ENCODE measurements around the gene NEUROD2. TPM values are rescaled to one million over a fixed set of nuclear protein-coding genes. Genes with fewer than 3 reads are reported as not detected.
A peak's percentile ranks its signal among the peaks of the same experiment; 100 is the strongest.

NEUROD2 gene
- total and polyA plus RNA-seq, 2 of the 13 experiments (the other 11 are each of a cell fraction or from before 2014, with no cell fraction given): not detected

DNA sequence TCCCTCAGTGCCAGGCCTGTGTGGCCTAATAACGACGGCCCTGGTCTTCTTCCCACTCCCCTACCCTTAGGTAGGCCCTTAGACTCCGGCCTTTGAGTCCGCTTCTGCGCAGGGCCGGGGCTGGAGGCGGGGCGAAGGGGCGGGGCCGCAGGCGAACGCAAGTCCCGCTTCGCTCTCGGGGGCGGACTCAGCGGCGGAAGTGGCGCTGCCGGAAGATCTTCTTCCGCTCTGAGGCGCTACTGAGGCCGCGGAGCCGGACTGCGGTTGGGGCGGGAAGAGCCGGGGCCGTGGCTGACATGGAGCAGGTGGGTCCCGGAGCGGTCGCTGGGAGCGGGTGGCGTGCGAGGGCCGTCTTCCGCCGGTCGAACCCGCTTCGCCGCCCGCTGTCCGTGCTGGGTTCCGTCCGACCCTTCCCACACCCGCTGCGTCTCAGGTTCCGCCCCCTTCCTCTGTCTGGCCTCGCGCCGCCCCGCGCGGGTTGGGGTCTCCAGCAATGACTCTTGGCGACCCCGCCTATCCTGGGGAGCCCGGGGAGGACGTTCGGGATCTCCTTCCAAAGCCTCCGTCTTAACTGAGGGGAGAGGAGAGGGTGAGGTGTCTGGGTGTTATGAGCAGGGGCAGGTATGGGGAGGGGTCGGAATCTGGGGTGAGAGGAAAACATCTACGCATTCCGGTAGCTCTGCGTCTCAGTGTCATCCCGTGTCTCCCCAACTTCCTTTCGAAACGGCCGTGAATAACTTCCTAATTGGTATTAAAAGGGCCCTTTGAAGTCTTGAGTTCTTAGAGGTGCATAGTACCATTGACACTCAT, 29.4 kb upstream of the NEUROD2 start, which contains the start of gene STARD3 (continued):
- TF ChIP-seq, protein P1, sequence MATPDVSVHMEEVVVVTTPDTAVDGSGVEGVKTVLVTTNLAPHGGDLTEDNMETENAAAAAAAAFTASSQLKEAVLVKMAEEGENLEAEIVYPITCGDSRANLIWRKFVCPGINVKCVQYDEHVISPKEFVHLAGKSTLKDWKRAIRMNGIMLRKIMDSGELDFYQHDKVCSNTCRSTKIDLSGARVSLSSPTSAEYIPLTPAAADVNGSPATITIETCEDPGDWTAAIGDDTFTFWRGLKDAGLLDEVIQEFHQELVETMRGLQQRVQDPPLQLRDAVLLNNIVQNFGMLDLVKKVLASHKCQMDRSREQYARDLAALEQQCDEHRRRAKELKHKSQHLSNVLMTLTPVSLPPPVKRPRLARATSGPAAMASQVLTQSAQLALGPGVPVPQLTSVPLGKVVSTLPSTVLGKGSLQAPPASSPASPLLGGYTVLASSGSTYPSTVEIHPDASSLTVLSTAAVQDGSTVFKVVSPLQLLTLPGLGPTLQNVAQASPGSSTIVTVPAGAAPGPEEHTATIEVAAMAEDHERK (CRISPR knock-in tag; IDR thresholded peaks at IDR 0.05; ENCODE audit: low read depth): no peak
- TF ChIP-seq MTF1 (CRISPR knock-in tag; IDR thresholded peaks at IDR 0.05) (no peak), ZFP41 (CRISPR knock-in tag; IDR thresholded peaks at IDR 0.05; ENCODE audit: borderline replicate concordance) (0 out of 2 replicates have a peak, but pooled peaks have one; percentile 21), HOXA3 (CRISPR knock-in tag; IDR thresholded peaks at IDR 0.05) (peak; percentile 87), NFATC3 (CRISPR knock-in tag; IDR thresholded peaks at IDR 0.05) (no peak), ZKSCAN8 (CRISPR knock-in tag; IDR thresholded peaks at IDR 0.05; ENCODE audit: borderline replicate concordance) (no peak), HMG20B (CRISPR knock-in tag; conservative IDR thresholded peaks at IDR 0.05) (0 out of 2 replicates have a peak, but pooled peaks have one; percentile 37), CCDC6 (CRISPR knock-in tag; IDR thresholded peaks at IDR 0.05) (0 out of 2 replicates have a peak, but pooled peaks have one; percentile 76), RFX3 (CRISPR knock-in tag; IDR thresholded peaks at IDR 0.05) (no peak), BRD4 (CRISPR knock-in tag; IDR thresholded peaks at IDR 0.05) (0 out of 2 replicates have a peak, but pooled peaks have one; percentile 60), NAIF1 (CRISPR knock-in tag; IDR thresholded peaks at IDR 0.05; ENCODE audit: borderline replicate concordance) (no peak), ZNF775 (CRISPR knock-in tag; IDR thresholded peaks at IDR 0.05; ENCODE audit: borderline replicate concordance) (peak; percentile 81; the same call in 1 of the 2 replicates), EZH2 (conservative IDR thresholded peaks at IDR 0.05; ENCODE audit: low read depth, low read length) (no peak), RBM22 (optimal IDR thresholded peaks at IDR 0.05; ENCODE audit: low read length) (no peak), FLYWCH1 (CRISPR knock-in tag; IDR thresholded peaks at IDR 0.05) (no peak), PCBP1 (IDR thresholded peaks at IDR 0.05; ENCODE audit: borderline replicate concordance, low read depth, low read length) (0 out of 2 replicates have a peak, but pooled peaks have one; percentile 53), ZNF567 (CRISPR knock-in tag; IDR thresholded peaks at IDR 0.05; ENCODE audit: borderline replicate concordance) (0 out of 2 replicates have a peak, but pooled peaks have one; percentile 46), KLF13 (CRISPR knock-in tag; IDR thresholded peaks at IDR 0.05) (no peak), SIX1 (CRISPR knock-in tag; IDR thresholded peaks at IDR 0.05; ENCODE audit: borderline replicate concordance) (no peak), MLLT10 (CRISPR knock-in tag; IDR thresholded peaks at IDR 0.05) (no peak), ZNF773 (CRISPR knock-in tag; IDR thresholded peaks at IDR 0.05; ENCODE audit: borderline replicate concordance) (no peak), ZNF792 (CRISPR knock-in tag; IDR thresholded peaks at IDR 0.05) (peak; percentile 83), HMG20A (CRISPR knock-in tag; IDR thresholded peaks at IDR 0.05; ENCODE audit: borderline replicate concordance) (no peak), BHLHE40 (IDR thresholded peaks at IDR 0.05; ENCODE audit: low read length) (no peak), ZNF343 (CRISPR knock-in tag; IDR thresholded peaks at IDR 0.05) (peak; percentile 77), GFI1 (CRISPR knock-in tag; IDR thresholded peaks at IDR 0.05; ENCODE audit: borderline replicate concordance) (peak; percentile 59; the same call in 1 of the 2 replicates), ELF4 (CRISPR knock-in tag; IDR thresholded peaks at IDR 0.05; ENCODE audit: borderline replicate concordance) (no peak)
- TF ChIP-seq, protein P2, sequence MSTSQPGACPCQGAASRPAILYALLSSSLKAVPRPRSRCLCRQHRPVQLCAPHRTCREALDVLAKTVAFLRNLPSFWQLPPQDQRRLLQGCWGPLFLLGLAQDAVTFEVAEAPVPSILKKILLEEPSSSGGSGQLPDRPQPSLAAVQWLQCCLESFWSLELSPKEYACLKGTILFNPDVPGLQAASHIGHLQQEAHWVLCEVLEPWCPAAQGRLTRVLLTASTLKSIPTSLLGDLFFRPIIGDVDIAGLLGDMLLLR (CRISPR knock-in tag; IDR thresholded peaks at IDR 0.05): peak; percentile 94; the same call in 1 of the 2 replicates
- TF ChIP-seq, protein P3, sequence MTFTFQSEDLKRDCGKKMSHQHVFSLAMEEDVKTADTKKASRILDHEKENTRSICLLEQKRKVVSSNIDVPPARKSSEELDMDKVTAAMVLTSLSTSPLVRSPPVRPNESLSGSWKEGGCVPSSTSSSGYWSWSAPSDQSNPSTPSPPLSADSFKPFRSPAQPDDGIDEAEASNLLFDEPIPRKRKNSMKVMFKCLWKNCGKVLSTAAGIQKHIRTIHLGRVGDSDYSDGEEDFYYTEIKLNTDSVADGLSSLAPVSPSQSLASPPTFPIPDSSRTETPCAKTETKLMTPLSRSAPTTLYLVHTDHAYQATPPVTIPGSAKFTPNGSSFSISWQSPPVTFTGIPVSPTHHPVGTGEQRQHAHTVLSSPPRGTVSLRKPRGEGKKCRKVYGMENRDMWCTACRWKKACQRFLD (CRISPR knock-in tag; IDR thresholded peaks at IDR 0.05; ENCODE audit: borderline replicate concordance): no peak; the same call in 1 of the 2 replicates

All from HepG2 (cell line).